GM21423 (cell line): ENCODE measurements around the gene SLC16A4.
"Not testable (repeated sequence)": the region's sequence is repeated elsewhere in the genome, so short reads cannot be mapped to it uniquely, and the experiment has no call there.

ENCODE experiments used
- ATAC-seq: cut with Tn5 transposase; IDR thresholded peaks from one replicate; pipeline ENCODE4 v1.9.1; 2021; ENCODE audit warnings: mild to moderate bottlenecking, moderate library complexity; ENCODE audit not compliant: unreplicated experiment

SLC16A4 gene

DNA sequence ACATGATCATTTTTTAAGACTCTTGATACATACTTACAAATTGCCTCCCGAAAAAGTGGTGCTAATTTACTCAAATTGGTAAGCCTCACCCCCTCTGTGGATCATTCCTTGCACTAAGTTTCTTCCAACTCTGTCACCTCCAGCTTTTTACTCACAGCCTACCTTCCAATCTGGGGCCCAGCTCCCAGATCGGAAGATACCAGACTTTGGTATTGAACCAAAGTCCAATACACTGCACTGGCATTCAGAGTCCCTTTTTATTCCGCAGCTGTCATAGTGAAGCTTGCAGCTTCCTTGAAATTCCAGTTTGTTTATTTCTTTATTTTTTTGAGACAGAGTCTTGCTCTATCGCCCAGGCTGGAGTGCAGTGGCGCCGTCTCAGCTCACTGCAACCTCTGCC lies 18.5 kb upstream of the SLC16A4 start:
- ATAC-seq = no peak

DNA sequence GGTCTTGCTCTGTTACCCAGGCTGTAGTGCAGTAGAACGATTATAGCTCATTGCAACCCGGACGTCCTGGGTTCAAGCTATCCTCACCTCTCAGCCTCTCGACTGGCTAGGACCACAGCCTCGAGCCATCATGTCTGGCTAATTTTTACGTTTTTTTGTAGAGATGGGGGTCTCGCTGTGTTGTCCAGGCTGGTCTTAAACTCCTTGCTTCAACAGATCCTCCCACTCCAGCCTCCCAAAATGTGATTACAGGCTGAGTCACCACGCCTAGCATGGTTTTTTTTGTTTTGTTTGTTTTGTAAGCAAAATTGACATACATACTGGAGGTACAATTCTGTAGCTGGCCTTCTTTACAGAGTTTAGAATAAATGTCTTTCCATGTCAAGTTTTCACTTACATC lies 17.7 kb upstream of the SLC16A4 start:
- no peak for ATAC-seq

DNA sequence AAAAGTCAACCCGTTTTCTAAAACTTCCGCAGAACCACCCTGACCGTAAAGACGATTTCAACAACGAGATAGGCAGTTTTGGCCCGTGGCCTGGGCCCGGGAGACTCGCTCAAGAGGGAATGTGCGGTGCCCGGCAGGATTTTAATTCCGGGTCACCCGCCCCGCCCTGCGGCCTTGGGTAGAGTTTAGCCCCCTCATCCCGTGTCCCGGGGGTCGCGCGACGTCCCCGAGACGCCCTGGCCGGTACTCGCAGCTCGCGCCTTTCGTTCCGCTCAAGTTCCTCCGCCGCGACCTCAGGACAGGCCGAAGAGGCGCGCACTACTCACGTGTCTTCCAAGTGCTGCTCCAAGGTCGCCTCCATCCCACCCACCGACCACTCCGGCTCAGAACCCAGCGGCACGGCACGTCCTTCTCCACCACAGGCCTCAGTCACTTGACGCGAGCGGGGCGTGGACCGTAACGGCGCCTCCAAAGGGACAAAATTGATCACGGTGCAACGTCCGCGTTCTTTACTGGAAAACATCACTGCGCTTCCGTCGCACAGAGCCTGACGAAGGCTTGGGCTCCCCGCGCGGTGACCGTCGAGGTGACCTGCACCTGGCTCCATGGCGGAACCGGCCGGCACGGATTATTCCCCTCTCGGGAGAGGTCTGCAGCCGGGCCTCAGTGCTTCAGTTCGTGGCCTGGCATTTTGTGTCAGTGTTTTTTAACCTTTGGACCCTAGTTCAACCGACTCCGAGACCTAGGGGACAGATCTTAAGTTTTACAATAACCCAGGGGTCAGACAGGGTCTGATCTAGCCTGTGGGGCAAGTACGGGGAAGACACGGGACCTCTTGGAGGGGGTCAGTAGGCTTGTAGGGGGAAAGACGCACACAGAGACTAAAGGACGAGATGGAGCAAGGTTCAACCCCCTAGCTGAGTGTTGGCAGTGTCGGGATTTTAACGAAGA lies 16.7 kb upstream of the SLC16A4 start, which contains the start of gene LAMTOR5:
Gene LAMTOR5, minus strand, starts transcription at position 435 of the 951 bp plus-strand sequence. Its CDS starts 74 bp downstream, at position 361.
- peak; percentile 87 for ATAC-seq

DNA sequence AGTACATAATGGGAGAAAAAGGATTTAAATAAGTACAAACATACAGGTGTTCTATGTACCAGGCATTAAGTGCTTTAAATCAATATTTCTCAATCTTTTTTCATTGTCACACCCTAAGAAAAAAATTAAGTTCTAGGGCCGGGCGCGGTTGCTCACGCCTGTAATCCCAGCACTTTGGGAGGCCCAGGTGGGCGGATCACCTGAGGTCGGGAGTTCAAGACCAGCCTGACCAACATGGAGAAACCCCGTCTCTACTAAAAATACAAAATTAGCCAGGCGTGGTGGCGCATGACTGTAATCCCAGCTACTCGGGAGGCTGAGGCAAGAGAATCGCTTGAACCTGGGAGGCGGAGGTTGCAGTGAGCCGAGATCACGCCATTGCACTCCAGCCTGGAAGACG lies 15.6 kb upstream of the SLC16A4 start:
- not testable (repeated sequence) for ATAC-seq

DNA sequence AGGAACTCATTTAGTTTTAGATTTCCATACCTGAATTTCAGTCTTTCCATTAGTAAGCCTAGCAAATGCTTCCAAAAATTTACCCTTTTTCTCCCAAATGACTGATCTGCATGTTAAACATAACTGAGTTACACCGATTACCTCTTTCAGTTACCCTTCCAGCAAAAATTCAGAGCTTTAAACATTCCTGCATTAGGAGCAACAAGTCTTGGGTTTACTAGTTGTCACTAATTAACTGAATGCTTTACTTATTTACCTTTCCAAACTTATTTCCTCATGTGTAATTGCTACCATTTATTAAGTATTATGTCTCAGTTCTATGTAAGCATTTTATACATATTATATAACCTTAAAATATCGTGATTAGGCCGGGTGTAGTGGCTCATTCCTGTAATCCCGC lies 13.6 kb upstream of the SLC16A4 start:
- no peak for ATAC-seq

DNA sequence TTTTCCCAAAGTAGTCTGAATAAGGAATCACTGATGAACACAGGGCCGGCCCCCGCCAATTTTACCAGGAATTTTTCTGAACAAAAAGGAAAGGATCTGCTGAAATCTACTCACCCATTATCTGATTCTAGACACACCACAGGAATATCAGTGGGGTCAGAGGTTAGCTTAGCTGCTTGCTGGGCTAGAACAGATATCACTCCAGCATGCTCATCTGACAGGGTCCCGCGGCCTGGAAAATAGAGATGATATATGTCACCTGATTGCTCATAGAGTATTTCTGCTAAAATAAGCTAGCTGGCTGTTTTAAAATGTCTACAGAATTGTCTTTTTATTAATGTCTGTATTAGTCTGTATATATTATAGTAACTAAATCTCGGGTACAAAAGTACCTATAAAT lies 13.0 kb upstream of the SLC16A4 start:
- ATAC-seq = no peak

DNA sequence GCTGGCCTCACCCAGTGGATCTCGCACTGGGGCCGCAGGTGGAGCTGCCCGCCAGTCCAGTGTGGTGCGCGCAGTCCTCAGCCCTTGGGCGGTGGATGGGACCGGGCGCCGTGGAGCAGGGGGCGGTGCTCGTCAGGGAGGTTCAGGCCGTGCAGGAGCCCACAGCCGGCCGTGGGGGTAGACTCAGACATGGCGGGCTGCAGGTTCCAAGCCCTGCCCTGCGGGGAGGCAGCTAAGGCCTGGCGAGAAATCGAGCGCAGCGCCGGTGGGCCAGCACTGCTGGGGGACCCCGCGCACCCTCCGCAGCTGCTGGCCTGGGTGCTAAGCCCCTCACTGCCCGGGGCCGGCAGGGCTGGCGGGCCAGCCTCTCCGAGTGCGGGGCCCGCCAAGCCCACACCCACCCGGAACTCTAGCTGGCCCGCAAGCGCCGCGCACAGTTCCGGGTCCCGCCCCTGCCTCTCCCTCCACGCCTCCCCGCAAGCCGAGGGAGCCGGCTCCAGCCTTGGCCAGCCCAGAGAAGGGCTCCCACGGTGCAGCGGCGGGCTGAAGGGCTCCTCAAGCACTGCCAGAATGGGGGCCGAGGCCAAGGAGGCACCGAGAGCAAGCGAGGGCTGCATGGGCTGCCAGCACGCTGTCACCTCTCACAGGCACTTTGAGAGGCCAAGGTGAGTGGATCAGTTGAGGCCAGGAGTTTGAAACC lies 5.6 kb upstream of the SLC16A4 start:
- ATAC-seq = not testable (repeated sequence)

DNA sequence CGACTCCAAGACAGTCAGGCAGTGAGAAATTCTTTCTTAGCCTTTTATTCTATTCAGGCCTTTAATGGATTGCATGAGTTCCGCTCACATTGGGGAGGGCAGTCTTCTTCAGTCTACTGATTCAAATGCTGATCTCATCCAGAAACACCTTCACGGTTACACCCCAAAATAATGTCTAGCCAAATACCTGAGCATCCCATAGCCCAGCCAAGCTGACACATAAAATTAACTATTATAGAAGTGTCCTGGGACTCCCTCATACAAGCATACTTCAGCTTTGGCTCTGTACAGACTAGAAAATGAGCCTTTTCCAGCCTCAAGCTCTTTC lies 3.6 kb upstream of the SLC16A4 start:
- no peak for ATAC-seq

DNA sequence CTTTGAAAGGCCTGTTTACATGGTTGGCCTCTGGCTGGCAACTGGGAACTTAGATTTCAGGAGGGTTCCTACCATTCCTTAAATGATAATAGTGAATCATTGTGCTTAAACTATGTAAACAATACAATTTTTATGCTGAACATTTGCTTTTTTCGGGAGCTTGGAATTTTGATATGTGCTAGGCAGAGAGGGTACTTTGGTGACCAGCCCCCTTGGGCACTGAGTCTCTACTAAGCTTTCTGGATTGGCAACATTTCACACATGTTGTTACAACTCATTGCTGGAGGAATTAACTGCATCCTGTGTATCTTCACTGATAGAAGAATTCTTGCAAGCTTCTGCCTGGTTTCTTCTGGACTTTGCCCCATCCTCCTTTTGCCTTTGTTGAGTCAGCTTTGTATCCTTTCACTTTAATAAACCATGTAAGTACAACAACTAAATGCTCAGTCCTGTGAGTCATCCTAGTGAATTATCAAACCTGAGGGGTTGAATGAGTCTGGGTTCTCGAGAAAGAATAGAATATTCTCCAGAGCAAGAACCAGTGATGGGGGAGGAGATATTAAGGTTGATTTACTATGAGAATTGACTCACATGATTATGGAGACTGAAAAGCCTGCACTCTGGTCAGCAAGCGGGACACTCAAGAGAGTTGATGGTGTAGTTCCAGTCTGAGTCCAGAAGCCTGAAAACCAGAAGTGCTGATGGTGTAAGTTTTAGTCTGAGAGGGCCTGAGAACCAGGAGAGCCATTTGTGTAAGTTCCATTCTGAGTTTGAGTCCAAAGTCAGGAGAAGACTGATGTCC lies 3.1 kb upstream of the SLC16A4 start:
- ATAC-seq = no peak

DNA sequence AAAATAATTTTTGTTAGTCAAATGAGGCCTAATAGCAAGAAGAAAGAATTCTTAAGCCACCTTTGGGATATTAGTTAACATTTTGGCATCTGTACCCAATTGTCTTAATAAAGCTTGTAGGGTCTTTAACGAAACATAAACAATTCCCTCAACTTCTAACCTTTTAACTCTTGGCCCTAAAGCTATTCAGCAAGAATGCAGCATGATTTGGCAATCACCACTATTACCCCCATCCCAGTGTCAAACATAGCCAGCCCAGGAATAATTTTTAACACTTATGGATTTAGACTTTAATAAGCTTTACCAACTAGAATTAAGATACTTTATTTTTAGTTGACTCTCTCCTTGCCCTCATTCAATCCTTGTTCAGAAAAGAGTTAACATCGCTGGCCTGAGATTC lies 2.5 kb upstream of the SLC16A4 start:
- ATAC-seq = no peak

DNA sequence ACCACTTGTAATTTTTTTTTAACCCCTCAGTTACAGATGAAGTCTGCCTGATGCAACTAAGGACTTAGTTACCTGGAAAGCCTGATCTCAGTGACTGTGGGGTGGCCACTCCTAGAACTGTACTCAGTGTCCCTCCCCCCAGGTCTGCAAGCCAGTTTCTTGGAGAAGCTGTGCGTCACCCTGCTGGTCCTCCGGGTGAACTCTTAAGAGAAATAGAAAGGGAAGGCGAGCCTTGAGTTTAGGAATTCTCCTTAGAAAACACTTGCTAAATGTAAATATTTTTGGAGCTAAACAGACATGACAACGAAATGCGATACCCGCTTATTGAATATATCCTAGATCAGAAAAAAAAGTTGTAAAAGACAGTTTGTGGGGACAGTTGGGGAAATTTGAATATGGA lies 730 bp downstream of the SLC16A4 start:
- no peak for ATAC-seq

DNA sequence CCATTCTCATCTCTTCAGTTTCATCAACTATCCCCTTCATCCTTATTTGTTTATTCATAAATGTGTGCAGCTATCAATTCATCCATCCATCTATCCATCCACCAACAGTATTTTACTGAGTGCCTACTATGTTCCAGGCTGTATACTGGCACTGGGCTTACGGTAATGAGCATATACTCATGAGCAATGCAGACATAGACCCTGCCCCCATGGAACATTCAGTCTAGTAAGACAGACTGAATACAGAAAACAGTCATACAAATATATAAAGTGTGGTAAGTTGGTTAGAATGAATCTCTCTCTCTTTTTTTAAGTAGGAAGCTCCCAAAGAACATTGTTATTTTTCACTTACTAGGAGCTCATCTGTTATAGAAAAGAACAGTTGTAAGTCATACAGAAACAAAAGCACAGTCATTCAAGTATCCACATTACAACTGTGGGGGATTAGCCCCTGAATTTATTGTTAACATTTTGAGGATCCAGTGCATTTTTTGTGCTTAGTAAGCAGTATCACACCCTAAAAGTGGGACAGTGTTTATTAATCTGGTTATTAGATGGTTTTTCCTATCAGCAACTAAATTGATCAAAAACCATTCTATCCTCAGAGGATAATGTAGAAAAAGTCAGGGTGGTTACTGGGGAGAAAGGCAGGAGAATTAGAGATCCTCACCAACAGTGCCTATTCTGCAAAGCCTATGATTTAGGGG lies 3.6 kb downstream of the SLC16A4 start:
- ATAC-seq = no peak

DNA sequence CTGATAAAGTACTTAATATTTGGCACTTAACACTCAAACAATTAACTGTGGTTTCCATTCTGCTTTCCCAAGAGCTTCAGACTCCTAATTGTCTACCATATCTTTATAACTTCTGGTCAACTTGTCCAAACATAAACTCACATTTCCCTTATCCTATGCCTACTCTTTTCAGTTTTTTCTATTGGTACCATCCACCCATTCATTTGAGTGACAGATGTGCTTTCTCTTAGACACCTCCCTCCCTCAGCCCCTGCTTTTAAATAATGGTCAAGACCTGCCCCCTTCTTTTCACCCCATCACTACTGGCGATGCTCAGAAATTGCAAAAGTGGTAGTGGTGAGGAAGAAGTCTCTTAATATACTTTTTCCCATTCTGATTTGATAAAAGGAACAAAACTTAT lies 5.5 kb downstream of the SLC16A4 start:
- no peak for ATAC-seq

DNA sequence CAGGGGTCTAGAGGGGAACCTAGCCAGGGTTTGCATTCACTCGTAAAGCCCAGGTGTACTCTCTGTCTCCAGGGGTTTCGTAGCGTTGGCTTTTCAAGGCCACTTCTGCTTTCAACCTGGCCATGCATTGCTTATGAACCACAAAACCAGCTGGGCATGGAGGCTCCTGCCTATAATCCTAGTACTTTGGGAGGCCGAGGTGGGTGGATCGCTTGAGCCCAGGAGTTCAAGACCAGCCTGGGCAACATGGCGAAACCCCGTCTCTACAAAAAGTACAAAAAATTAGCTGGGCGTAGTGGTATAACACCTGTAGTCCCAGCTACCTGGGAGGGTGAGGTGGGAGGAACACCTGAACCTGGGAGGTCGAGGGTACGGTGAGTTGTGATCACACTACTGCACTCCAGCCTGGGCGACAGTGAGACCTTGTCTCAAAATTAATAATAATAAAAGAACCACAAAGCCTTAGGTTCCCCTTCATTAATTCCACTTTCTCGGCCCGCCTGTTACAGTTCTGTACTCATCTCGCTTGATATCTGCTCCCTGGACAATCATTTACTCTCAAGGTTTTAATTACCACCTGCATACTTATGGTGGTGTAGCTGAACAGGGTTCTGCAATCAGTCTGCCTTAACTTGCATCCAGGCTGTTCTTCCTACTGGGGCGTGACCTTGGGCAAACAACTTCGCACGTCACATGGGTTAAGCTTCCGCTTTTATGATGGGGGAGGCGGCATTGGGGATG lies 6.1 kb downstream of the SLC16A4 start:
- peak; percentile 73 for ATAC-seq

DNA sequence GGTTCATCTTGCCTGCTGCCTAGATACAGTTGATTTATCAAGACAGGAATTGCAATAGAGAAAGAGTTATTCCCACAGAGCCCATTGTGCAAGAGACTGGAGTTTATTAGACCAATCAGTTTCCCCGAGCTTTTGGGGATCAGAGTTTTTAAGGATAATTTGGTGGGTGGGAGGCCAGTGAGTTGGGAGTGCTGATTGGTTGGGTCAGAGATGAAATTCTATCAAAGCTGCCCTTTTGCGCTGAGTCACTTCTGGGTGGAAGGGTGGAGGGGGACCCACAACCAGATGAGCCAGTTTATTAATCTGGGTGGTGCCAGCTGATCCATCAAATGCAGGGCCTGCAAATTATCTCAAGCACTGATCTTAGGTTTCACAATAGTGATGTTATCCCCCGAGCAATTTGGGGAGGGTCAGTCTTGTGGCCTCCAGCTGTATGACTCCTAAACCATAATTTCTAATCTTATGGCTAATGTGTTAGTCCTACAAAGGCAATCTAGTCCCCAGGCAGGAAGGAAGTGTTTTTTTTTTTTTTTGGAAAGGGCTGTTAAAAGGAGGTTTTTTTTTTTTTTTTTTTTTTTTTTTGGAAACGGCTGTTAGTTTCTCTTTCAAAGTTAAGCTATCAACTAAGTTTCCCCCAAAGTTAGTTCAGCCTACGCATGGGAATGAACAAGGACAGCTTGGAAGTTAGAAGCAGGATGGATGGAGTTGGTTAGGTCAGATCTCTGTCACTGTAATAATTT lies 7.4 kb downstream of the SLC16A4 start:
- ATAC-seq = no peak

DNA sequence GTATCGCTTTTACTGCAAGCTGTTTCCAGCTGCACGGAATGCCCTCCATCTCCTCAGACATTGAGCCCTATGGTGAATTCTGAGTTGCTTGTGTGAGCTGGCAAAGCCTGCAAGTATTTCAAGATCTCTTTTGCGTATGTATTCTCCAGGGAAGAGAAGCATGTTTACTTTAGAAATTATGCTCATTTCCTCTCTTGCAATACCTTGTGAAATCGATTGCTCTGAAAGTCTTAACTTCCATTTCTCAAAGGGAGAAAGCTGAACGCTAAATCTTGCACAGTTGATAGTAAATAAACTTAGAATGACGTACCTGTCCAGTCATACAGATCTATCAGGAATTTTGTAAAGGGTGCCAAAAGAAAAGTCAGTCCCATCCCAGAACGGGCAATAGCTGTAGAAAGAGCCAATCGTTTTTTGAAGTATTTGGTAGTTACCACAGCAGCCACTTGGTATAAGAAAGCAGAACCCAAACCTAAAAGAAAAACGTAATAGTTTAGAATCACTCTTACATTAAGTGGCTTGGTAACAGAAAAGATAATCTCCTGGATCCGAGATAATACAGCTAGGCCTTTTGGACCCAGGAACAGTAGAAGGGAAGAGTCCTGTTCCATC lies 10.0 kb downstream of the SLC16A4 start:
- no peak for ATAC-seq

DNA sequence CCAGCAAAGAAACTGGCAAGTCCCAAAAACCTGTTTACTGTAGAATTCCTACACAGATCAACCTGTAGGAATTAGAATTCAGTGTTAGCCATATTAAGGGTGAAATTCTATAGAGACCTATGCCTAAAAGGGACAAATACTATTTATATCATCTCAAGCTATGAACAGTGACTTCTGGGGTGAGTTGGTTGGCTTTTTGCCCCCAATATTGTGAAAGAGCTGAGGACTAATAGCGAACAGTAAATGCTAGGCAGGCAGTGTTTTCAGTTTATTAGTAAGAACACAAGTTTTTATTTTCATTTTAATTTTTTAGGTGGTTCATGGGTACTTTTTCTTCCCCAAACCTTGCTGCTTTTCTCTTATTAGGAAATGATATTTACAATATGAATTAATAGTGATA lies 15.3 kb downstream of the SLC16A4 start:
- ATAC-seq = no peak

DNA sequence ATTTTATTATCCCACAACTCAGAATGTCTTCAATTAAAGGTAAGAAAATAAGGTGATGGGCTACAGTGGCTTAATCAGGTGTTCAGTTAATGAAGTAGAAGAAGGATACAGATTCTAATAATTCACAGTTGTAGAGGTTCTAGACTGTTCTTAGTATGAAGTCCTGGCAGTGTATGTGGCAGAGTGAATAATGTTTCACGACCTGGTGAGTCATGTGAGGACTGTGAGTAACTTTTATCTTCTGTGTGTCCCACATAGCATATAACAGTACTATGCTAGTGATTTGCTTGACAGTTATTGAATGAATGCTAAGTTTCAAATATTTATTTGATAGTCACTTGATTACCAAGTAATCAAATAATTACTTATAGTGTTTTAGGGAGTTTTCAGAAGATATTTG lies 20.0 kb downstream of the SLC16A4 start:
- no peak for ATAC-seq

DNA sequence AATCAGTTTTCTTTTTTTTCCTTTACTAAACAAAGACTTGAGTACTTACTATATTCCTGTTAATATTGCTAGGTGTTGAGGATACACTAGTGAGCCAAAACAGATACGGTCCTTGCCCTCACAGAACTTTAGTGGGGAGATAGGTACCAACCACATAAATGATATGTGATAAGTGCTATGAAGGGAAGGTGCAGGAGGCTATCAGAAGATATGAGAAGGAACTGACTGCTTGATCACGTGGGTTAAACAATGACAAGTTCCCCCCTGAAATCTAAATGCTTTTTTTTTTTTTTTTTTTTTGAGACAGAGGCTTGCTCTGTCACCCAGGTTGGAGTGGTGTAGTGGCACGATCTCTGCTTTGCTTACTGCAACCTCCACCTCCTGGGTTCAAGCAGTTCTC lies 26.6 kb downstream of the SLC16A4 start:
- no peak for ATAC-seq
